IMR-90 (cell line): ENCODE results near the gene DIP2C.

Experiments used
- BHLHE40 ChIP-seq: fragments of 150-350 bp; IDR thresholded peaks from 2 replicates; pipeline ENCODE4 v1.6.1; 2016; ENCODE audit warnings: mild to moderate bottlenecking, low read depth, low read length
- CEBPB ChIP-seq: IDR thresholded peaks from 2 replicates; pipeline ENCODE4 v1.6.1; 2012; ENCODE audit warnings: low read depth, low read length, improper control_type of control experiment
- CTCF ChIP-seq: conservative IDR thresholded peaks from 2 replicates; pipeline ENCODE4 v1.5.1; 2012; ENCODE audit warnings: mild to moderate bottlenecking, low read depth, low read length, improper control_type of control experiment
- MAFK ChIP-seq: IDR thresholded peaks from 2 replicates; pipeline ENCODE4 v1.6.1; 2012; ENCODE audit warnings: low read depth, low read length, improper control_type of control experiment
- MXI1 ChIP-seq: IDR thresholded peaks from 2 replicates; pipeline ENCODE4 v1.6.1; 2012; ENCODE audit warnings: low read depth, mild to moderate bottlenecking, low read length, moderate library complexity, borderline replicate concordance
- POLR2A ChIP-seq: IDR thresholded peaks from 2 replicates; pipeline ENCODE4 v1.6.1; 2012; ENCODE audit warnings: mild to moderate bottlenecking, low read depth, low read length
- RAD21 ChIP-seq: IDR thresholded peaks from 2 replicates; pipeline ENCODE4 v1.6.1; 2012; ENCODE audit warnings: low read length, improper control_type of control experiment
- RFX5 ChIP-seq: IDR thresholded peaks from 2 replicates; pipeline ENCODE4 v1.8.0; 2012; ENCODE audit warnings: low read depth, mild to moderate bottlenecking, low read length, moderate library complexity
- SMC3 ChIP-seq: fragments of 150-350 bp; IDR thresholded peaks from 2 replicates; pipeline ENCODE4 v1.6.1; 2016; ENCODE audit warnings: low read depth, mild to moderate bottlenecking, antibody characterized with exemption, low read length, moderate library complexity
- USF2 ChIP-seq: fragments of 150-350 bp; IDR thresholded peaks from 2 replicates; pipeline ENCODE4 v1.6.1; 2017; ENCODE audit warnings: mild to moderate bottlenecking, antibody characterized with exemption, low read length, low read depth

- TF ChIP-seq CTCF (no peak), USF2 (no peak), SMC3 (no peak), RFX5 (no peak), MXI1 (no peak), CEBPB (no peak), MAFK (no peak), RAD21 (no peak), POLR2A (no peak), BHLHE40 (no peak)
These were observed 332.1 kb downstream of the DIP2C start for GRCh38 chr10:357201-357950.
